SK-N-SH treated with all-trans-retinoic acid at 6 μM for 48 hours (cell line): ENCODE data around the gene RABGAP1L.

Source experiments
- ATAC-seq: fragments of 200-7000 bp; cut with Tn5 transposase; 3 replicates; pipeline ENCODE4 v1.9.1; 2020; ENCODE audit warnings: mild to moderate bottlenecking, moderate library complexity
- ARNTL ChIP-seq: fragments of 450-650 bp; formaldehyde crosslinking; IDR thresholded peaks from 2 replicates; pipeline ENCODE4 v1.5.0; 2020; ENCODE audit warnings: low read depth, mild to moderate bottlenecking, moderate library complexity, borderline replicate concordance
- BACH2 ChIP-seq: fragments of 250-450 bp; sonication (Bioruptor Pico); IDR thresholded peaks from 2 replicates; pipeline ENCODE4 v1.9.0; 2021; ENCODE audit warnings: mild to moderate bottlenecking, borderline replicate concordance
- CSDC2 ChIP-seq: fragments of 250-450 bp; sonication (Bioruptor Pico); IDR thresholded peaks from 2 replicates; pipeline ENCODE4 v1.5.0; 2020; ENCODE audit warnings: mild to moderate bottlenecking, moderate library complexity
- ESRRG ChIP-seq: fragments of 250-450 bp; sonication (Bioruptor Pico); IDR thresholded peaks from 2 replicates; pipeline ENCODE4 v1.6.1; 2021; ENCODE audit warnings: mild to moderate bottlenecking
- ISL1 ChIP-seq: fragments of 250-450 bp; sonication (Bioruptor Pico); IDR thresholded peaks from 2 replicates; pipeline ENCODE4 v2.1.2; 2022; ENCODE audit warnings: mild to moderate bottlenecking, moderate library complexity
- OSR1 ChIP-seq: fragments of 250-450 bp; sonication (Bioruptor Pico); IDR thresholded peaks from 2 replicates; pipeline ENCODE4 v1.8.0; 2022; ENCODE audit warnings: moderate library complexity, mild to moderate bottlenecking, inconsistent platforms
- PATZ1 ChIP-seq: fragments of 250-450 bp; sonication (Bioruptor Pico); IDR thresholded peaks from 2 replicates; pipeline ENCODE4 v1.8.0; 2020; ENCODE audit warnings: mild to moderate bottlenecking, moderate library complexity, borderline replicate concordance
- RARB ChIP-seq: fragments of 250-450 bp; sonication (Bioruptor Pico); IDR thresholded peaks from 2 replicates; pipeline ENCODE4 v1.8.0; 2021; ENCODE audit warnings: mild to moderate bottlenecking, moderate library complexity
- SNAI2 ChIP-seq: fragments of 250-450 bp; sonication (Bioruptor Pico); IDR thresholded peaks from 2 replicates; pipeline ENCODE4 v1.5.0; 2020; ENCODE audit warnings: mild to moderate bottlenecking, moderate library complexity
- TCF4 ChIP-seq: fragments of 250-450 bp; sonication (Bioruptor Pico); IDR thresholded peaks from 2 replicates; pipeline ENCODE4 v1.8.0; 2021; ENCODE audit warnings: mild to moderate bottlenecking, moderate library complexity, borderline replicate concordance
- TOX ChIP-seq: fragments of 250-450 bp; sonication (Bioruptor Pico); IDR thresholded peaks from 2 replicates; pipeline ENCODE4 v1.8.0; 2021; ENCODE audit warnings: mild to moderate bottlenecking, moderate library complexity, borderline replicate concordance
- TSHZ2 ChIP-seq: fragments of 250-450 bp; sonication (Bioruptor Pico); IDR thresholded peaks from 2 replicates; pipeline ENCODE4 v1.5.0; 2020; ENCODE audit warnings: mild to moderate bottlenecking, moderate library complexity
- ZFP3 ChIP-seq: fragments of 250-450 bp; sonication (Bioruptor Pico); IDR thresholded peaks from 2 replicates; pipeline ENCODE4 v1.5.0; 2020; ENCODE audit warnings: mild to moderate bottlenecking, moderate library complexity
- ZFP30 ChIP-seq: fragments of 450-650 bp; formaldehyde crosslinking; IDR thresholded peaks from 2 replicates; pipeline ENCODE4 v1.5.0; 2022; ENCODE audit warnings: mild to moderate bottlenecking, moderate library complexity
- ZNF70 ChIP-seq: fragments of 450-650 bp; formaldehyde crosslinking; IDR thresholded peaks from 2 replicates; pipeline ENCODE4 v1.5.0; 2020; ENCODE audit warnings: mild to moderate bottlenecking, moderate library complexity
- ZNF8 ChIP-seq: fragments of 450-650 bp; formaldehyde crosslinking; IDR thresholded peaks from 2 replicates; pipeline ENCODE4 v1.5.0; 2020; ENCODE audit warnings: mild to moderate bottlenecking, moderate library complexity
- TF ChIP-seq, protein P1 (sequence below): fragments of 250-450 bp; sonication (Bioruptor Pico); IDR thresholded peaks from 2 replicates; pipeline ENCODE4 v1.5.1; 2021; ENCODE audit warnings: mild to moderate bottlenecking, moderate library complexity
- TF ChIP-seq, protein P2 (sequence below): fragments of 250-450 bp; sonication (Bioruptor Pico); IDR thresholded peaks from 2 replicates; pipeline ENCODE4 v1.8.0; 2021; ENCODE audit warnings: low read depth, mild to moderate bottlenecking, moderate library complexity, borderline replicate concordance

RABGAP1L gene

DNA sequence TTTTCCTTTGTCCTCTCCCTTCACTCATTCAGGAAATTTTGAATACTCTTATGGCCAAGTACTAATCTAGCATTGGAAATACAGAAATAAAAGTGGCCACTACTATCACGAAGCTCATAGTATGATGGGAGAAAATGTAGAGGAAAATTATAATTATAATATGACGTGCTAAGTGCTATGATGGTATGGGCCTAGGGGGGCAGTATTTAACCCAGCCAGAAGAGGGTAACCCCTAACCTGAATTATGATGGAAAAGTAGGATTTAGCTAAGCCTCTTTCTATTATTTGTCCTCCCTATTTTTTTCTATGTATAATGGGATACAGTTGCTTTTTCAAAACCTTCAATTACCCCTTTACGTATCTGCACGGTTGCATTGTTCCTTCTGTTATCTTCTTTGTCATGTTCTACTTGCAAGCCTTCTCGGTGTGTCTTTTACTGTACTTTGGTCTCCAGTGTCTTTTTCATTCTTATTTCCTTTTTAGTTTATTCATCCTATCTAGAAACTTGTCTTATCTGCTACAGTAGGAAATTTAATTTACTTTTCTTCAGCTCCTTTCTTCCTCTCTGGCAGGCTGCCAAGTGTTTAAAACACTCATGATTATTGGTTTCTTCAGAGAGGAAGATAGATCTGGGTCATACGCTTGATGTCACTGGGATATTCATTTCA lies 199.6 kb downstream of the RABGAP1L start:
- no peak for ATAC-seq
- no peak for TF ChIP-seq ZNF70 (CRISPR knock-in tag)
- no peak for TF ChIP-seq ISL1

- no peak for ATAC-seq
- TF ChIP-seq, protein P1, sequence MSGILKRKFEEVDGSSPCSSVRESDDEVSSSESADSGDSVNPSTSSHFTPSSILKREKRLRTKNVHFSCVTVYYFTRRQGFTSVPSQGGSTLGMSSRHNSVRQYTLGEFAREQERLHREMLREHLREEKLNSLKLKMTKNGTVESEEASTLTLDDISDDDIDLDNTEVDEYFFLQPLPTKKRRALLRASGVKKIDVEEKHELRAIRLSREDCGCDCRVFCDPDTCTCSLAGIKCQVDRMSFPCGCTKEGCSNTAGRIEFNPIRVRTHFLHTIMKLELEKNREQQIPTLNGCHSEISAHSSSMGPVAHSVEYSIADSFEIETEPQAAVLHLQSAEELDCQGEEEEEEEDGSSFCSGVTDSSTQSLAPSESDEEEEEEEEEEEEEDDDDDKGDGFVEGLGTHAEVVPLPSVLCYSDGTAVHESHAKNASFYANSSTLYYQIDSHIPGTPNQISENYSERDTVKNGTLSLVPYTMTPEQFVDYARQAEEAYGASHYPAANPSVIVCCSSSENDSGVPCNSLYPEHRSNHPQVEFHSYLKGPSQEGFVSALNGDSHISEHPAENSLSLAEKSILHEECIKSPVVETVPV = no peak
- TF ChIP-seq BACH2 (CRISPR knock-in tag) = no peak
- TF ChIP-seq TOX = no peak
- no peak for TF ChIP-seq PATZ1
- no peak for TF ChIP-seq ZFP3 (CRISPR knock-in tag)
- no peak for TF ChIP-seq ZNF8 (CRISPR knock-in tag)
- TF ChIP-seq, protein P2, sequence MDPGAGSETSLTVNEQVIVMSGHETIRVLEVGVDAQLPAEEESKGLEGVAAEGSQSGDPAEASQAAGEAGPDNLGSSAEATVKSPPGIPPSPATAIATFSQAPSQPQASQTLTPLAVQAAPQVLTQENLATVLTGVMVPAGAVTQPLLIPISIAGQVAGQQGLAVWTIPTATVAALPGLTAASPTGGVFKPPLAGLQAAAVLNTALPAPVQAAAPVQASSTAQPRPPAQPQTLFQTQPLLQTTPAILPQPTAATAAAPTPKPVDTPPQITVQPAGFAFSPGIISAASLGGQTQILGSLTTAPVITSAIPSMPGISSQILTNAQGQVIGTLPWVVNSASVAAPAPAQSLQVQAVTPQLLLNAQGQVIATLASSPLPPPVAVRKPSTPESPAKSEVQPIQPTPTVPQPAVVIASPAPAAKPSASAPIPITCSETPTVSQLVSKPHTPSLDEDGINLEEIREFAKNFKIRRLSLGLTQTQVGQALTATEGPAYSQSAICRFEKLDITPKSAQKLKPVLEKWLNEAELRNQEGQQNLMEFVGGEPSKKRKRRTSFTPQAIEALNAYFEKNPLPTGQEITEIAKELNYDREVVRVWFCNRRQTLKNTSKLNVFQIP = no peak
- TF ChIP-seq RARB (CRISPR knock-in tag) = no peak
- no peak for TF ChIP-seq ZFP30 (CRISPR knock-in tag)
- TF ChIP-seq CSDC2 (CRISPR knock-in tag) = no peak
- TF ChIP-seq TCF4 (CRISPR knock-in tag) = no peak
- TF ChIP-seq SNAI2 = no peak
- no peak for TF ChIP-seq OSR1
- no peak for TF ChIP-seq ARNTL (CRISPR knock-in tag)
- no peak for TF ChIP-seq ZNF70 (CRISPR knock-in tag)
Measured at GRCh38 chr1:174359454-174359805, 200.1 kb downstream of the RABGAP1L start.

DNA sequence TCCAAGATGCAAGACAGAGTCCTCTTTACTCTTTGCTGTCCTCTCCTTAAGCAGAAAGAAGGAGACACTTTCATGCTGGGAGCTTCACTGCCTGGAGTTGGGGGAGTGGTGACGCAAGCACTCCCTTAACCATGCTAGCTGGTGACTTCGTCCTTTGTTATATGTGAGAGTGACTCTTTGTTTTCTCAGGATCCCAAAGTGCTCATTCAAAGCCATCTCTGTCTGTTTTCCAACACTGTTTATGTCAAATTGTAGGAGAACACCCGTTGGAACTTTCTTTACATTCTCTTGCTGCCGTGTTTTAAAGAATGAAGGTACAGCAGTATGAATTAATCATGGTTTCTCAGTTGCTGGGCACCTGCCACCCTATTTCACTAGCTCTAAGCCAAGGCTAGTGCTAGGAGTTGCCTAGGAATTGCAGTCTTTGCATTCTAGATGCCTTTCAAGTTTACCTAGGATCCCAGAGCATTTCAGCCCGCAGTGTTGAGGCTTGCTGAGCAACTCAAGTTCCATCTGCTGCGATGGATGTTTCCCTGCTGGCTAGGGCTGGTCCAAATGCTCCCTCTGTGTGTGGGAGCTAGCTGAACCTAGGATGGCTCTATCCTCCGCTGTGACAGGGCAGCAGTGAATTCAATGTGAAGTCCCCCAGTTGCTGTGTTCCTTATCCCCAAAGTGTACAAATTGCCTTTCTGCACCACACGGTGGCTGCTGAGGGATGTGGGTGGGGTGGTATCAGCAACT lies 205.8 kb downstream of the RABGAP1L start:
- TF ChIP-seq ZNF70 (CRISPR knock-in tag) (no peak), ZFP30 (CRISPR knock-in tag) (no peak), ESRRG (CRISPR knock-in tag) (no peak), OSR1 (no peak), ARNTL (CRISPR knock-in tag) (no peak), RARB (CRISPR knock-in tag) (no peak), ZNF8 (CRISPR knock-in tag) (no peak), TCF4 (CRISPR knock-in tag) (no peak), BACH2 (CRISPR knock-in tag) (no peak), PATZ1 (no peak), TSHZ2 (no peak)
- TF ChIP-seq, protein P1 = no peak
- no peak for ATAC-seq
